ENCODE results near the gene SYTL3. TPM values are rescaled to one million over a fixed set of nuclear protein-coding genes. Genes with fewer than 3 reads are reported as not detected.

The SYTL3 gene
- total and polyA plus RNA-seq, 10 of the 15 experiments (the other 5 are each of a cell fraction or from before 2014, with no cell fraction given): 3.3 to 12.1 (median 6.9) TPM

GRCh38 chr6:158713469-158713868, 63.6 kb downstream of the SYTL3 start (continued):
- no peak for TF ChIP-seq SP1 (IDR thresholded peaks at IDR 0.05; ENCODE audit: low read depth, low read length)

GRCh38 chr6:158714706-158715105, 64.9 kb downstream of the SYTL3 start:
- no TSS peak for BruUV-seq (replicated peaks)
- FAIRE-seq (no peak), DNase-seq (ENCODE audit: low read depth, low spot score) (no peak), ATAC-seq (no peak)
- no peak overlapping the region for H3K27ac ChIP-seq (ENCODE audit: control insufficient read depth, insufficient read depth)
- no peaks in the 10 kb centered on the region for H3K79me2 ChIP-seq (ENCODE audit: control insufficient read depth, insufficient read depth, low read length)
- no peaks in the 10 kb centered on the region for H4K20me1 ChIP-seq (ENCODE audit: control insufficient read depth, insufficient read depth)
- ChIA-PET CTCF (interaction anchor here (1.4 to 3.2 kb wide), 5 partner anchors 8 to 77 kb away, joined by 3 to 21 read pairs (median 6); no protein-coding TSS in a partner anchor), POLR2A (interaction anchor here (0.6 to 1.6 kb wide), 5 partner anchors 70 to 285 kb away, joined by 3 to 5 read pairs (median 3); partner anchors contain the start of genes DYNLT1 and RSPH3), SMC1A (ENCODE audit: uncharacterized antibody, unreplicated experiment) (interaction anchor here (1.2 to 5.6 kb wide), 8 partner anchors 8 to 325 kb away, joined by 3 to 25 read pairs (median 6); partner anchors contain the start of gene SYTL3), RAD21 (ENCODE audit: unreplicated experiment) (interaction anchor here (0.5 to 1.9 kb wide), 10 partner anchors 11 to 197 kb away, joined by 3 to 12 read pairs (median 5); no protein-coding TSS in a partner anchor)
- WGBS (ENCODE audit: insufficient coverage, insufficient replicate concordance, low lambda C conversion rate, missing lambda C conversion rate): 66% methylated on average over 8 of the region's 8 CpGs
- no peak overlapping the region for H3K4me2 ChIP-seq (ENCODE audit: control insufficient read depth, insufficient read depth)
- in situ Hi-C loops (cut with MboI) (no loop called here), intact Hi-C loops (cut with micrococcal nuclease; ENCODE audit: unreplicated experiment) (loop anchor here (5.0 kb wide), 2 partner anchors 78 to 98 kb away; no protein-coding TSS in a partner anchor)
- no peak overlapping the region for H2AFZ ChIP-seq (ENCODE audit: control insufficient read depth, low read depth, low read length)
- H3K9me3 ChIP-seq (replicated peaks; ENCODE audit: control insufficient read depth, insufficient read depth, low read length): no peaks in the 10 kb centered on the region
- H3K4me3 ChIP-seq: no peak overlapping the region
- peaks cover 37% of the 10 kb centered on the region for H3K4me1 ChIP-seq (ENCODE audit: control insufficient read depth, insufficient read depth, low read length)
- no peaks in the 10 kb centered on the region for H3K36me3 ChIP-seq (ENCODE audit: control insufficient read depth in 2 of 2, insufficient read depth in 2 of 2, low read length in 1 of 2)
- H3K27me3 ChIP-seq (replicated peaks in 1 of 2; ENCODE audit: control insufficient read depth in 2 of 2, insufficient read depth in 2 of 2, low read length in 1 of 2): no peaks in the 10 kb centered on the region
- H3K9ac ChIP-seq (ENCODE audit: control insufficient read depth, insufficient read depth, low read length): no peak overlapping the region
- no peak for TF ChIP-seq HDAC2 (IDR thresholded peaks at IDR 0.05)
- no peak for TF ChIP-seq RELA (IDR thresholded peaks at IDR 0.05; ENCODE audit: borderline replicate concordance, partially characterized antibody)
- TF ChIP-seq NFYA (IDR thresholded peaks at IDR 0.05; ENCODE audit: borderline replicate concordance, low read depth, low read length): no peak
- no peak for TF ChIP-seq CEBPZ (IDR thresholded peaks at IDR 0.05; ENCODE audit: low read depth, low read length)
- TF ChIP-seq IRF5 (IDR thresholded peaks at IDR 0.05; ENCODE audit: borderline replicate concordance): no peak
- no peak for TF ChIP-seq MXI1 (IDR thresholded peaks at IDR 0.05; ENCODE audit: low read depth, low read length)
- TF ChIP-seq ZBTB40 (IDR thresholded peaks at IDR 0.05; ENCODE audit: borderline replicate concordance): no peak
- no peak for TF ChIP-seq ZBTB11 (CRISPR knock-in tag; IDR thresholded peaks at IDR 0.05)

Measured in GM12878 (cell line).